Left ventricle myocardium inferior (tissue), 1 donor: Measurements from ENCODE around the gene GGPS1. TPM values are rescaled to one million over a fixed set of nuclear protein-coding genes. Genes with fewer than 3 reads are reported as not detected.

Experiments
- DNase-seq: peaks from one replicate; pipeline ENCODE4 v3.0.0-alpha.2; 2020
- H3K27ac ChIP-seq: fragments of 200-600 bp; replicated peaks from 2 replicates; pipeline ENCODE4 v1.8.0; 2021
- H3K27me3 ChIP-seq: fragments of 200-600 bp; 2 replicates; pipeline ENCODE4 v1.8.0; 2021; ENCODE audit warnings: low read depth
- H3K36me3 ChIP-seq: fragments of 200-600 bp; 2 replicates; pipeline ENCODE4 v1.8.0; 2021
- H3K4me1 ChIP-seq: fragments of 200-600 bp; 2 replicates; pipeline ENCODE4 v1.8.0; 2021
- H3K4me3 ChIP-seq: fragments of 200-600 bp; 2 replicates; pipeline ENCODE4 v1.8.0; 2021; ENCODE audit warnings: mild to moderate bottlenecking, moderate library complexity
- H3K9me3 ChIP-seq: fragments of 200-600 bp; replicated peaks from 2 replicates; pipeline ENCODE4 v1.8.0; 2021
- intact Hi-C: fragments of 100-400 bp; cut with micrococcal nuclease; formaldehyde crosslinking; loops from one replicate; pipeline ENCODE4 v1.11.0; 2022
- total RNA-seq: library from RNA; stranded (reverse); fragmentation: NEBNext Ultra II Directional; extraction: Animal tissue kit (Norgen Biotek cat#: 25700); gene quantifications from one replicate; pipeline ENCODE4 v1.2.1, GENCODE V29; 2021
- TF ChIP-seq, protein P1 (sequence below): fragments of 200-600 bp; IDR thresholded peaks from 2 replicates; pipeline ENCODE4 v1.8.0; 2021; ENCODE audit warnings: antibody characterized with exemption, mild to moderate bottlenecking, borderline replicate concordance
- donor health status: DM: no; HTN: yes; CAD: no; lungs with severe emphysema.

The GGPS1 gene
- total RNA-seq, 1 donor from 2014 or later = 30.2 TPM

- TF ChIP-seq, protein P1, sequence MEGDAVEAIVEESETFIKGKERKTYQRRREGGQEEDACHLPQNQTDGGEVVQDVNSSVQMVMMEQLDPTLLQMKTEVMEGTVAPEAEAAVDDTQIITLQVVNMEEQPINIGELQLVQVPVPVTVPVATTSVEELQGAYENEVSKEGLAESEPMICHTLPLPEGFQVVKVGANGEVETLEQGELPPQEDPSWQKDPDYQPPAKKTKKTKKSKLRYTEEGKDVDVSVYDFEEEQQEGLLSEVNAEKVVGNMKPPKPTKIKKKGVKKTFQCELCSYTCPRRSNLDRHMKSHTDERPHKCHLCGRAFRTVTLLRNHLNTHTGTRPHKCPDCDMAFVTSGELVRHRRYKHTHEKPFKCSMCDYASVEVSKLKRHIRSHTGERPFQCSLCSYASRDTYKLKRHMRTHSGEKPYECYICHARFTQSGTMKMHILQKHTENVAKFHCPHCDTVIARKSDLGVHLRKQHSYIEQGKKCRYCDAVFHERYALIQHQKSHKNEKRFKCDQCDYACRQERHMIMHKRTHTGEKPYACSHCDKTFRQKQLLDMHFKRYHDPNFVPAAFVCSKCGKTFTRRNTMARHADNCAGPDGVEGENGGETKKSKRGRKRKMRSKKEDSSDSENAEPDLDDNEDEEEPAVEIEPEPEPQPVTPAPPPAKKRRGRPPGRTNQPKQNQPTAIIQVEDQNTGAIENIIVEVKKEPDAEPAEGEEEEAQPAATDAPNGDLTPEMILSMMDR = no peak
- H3K36me3 ChIP-seq = no peaks in the 10 kb centered on the region
- H3K4me1 ChIP-seq = peaks cover 68% of the 10 kb centered on the region
- H3K27ac ChIP-seq = no peak overlapping the region
- H3K4me3 ChIP-seq = no peak overlapping the region
- no peaks in the 10 kb centered on the region for H3K9me3 ChIP-seq
- DNase-seq = no peak
- no peaks in the 10 kb centered on the region for H3K27me3 ChIP-seq
- intact Hi-C loops = no loop called here
These were observed 37.4 kb upstream of the GGPS1 start for GRCh38 chr1:235290740-235291502.

DNA sequence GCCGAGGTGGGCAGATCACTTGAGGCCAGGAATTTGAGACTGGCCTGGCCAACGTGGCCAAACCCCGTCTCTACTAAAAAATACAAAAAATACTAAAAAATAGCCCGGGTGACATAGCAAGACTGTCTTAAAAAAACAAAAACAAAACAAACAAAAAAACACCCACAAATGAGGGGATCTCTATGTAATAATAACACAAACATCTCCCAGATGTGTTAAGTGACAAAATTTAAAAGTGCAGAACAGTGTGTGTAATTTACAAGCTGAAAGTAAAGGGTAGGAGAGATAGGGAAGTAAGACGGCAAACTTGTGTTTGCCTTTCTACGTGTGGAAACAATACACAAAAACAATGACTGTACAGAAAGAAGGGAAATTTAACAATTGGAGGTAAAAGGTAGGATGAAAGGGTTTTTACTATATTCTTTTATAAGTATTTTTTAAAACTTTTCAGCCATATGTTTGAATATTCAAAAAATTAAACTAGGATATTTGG is 36.7 kb upstream of the GGPS1 start:
- no peaks in the 10 kb centered on the region for H3K27me3 ChIP-seq
- no peak overlapping the region for H3K27ac ChIP-seq
- no peak overlapping the region for H3K4me3 ChIP-seq
- H3K36me3 ChIP-seq = no peaks in the 10 kb centered on the region
- peaks cover 62% of the 10 kb centered on the region for H3K4me1 ChIP-seq
- DNase-seq = no peak
- intact Hi-C loops = no loop called here
- TF ChIP-seq, protein P1 = no peak
- H3K9me3 ChIP-seq = no peaks in the 10 kb centered on the region

- TF ChIP-seq, protein P1 = no peak
- H3K27me3 ChIP-seq = no peaks in the 10 kb centered on the region
- peaks cover 9% of the 10 kb centered on the region for H3K9me3 ChIP-seq
- peaks cover 53% of the 10 kb centered on the region for H3K4me1 ChIP-seq
- no peak overlapping the region for H3K4me3 ChIP-seq
- no peak overlapping the region for H3K27ac ChIP-seq
- intact Hi-C loops = no loop called here
- no peaks in the 10 kb centered on the region for H3K36me3 ChIP-seq
- no peak for DNase-seq
These were observed 35.6 kb upstream of the GGPS1 start for GRCh38 chr1:235292790-235293189.

DNA sequence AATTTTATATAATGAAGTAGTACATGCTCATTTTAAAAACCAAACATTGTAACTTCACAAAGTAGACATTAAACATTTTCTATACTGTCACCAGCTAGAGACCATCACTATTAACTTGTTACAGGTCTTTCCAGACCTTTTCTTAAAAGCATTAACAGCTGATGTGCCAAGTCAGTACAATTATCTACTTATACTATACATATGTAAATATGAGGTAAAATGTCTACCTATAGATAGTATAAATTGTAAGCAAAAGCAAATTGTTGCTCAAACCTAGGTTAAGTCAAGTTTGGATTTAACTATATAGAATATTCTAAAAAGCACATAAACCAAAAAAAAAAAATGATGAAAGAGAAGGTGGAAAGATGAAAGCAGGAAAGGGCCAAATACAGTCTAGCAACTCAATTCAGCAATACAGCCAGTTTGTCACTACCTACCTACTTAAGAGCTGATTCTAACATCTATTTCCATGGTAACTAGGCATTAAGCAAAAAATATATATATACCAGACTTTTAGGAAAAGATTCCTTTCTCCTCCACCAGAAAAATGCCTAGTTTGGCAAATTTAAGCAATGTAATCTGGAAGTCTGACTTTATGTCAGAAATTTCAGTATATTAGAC is 34.9 kb upstream of the GGPS1 start:
- Histone ChIP-seq H3K36me3 (no peaks in the 10 kb centered on the region), H3K9me3 (peaks cover 9% of the 10 kb centered on the region), H3K27ac (no peak overlapping the region), H3K4me1 (peaks cover 47% of the 10 kb centered on the region), H3K27me3 (no peaks in the 10 kb centered on the region), H3K4me3 (no peak overlapping the region)
- TF ChIP-seq, protein P1 = no peak
- intact Hi-C loops = no loop called here
- DNase-seq = no peak

DNA sequence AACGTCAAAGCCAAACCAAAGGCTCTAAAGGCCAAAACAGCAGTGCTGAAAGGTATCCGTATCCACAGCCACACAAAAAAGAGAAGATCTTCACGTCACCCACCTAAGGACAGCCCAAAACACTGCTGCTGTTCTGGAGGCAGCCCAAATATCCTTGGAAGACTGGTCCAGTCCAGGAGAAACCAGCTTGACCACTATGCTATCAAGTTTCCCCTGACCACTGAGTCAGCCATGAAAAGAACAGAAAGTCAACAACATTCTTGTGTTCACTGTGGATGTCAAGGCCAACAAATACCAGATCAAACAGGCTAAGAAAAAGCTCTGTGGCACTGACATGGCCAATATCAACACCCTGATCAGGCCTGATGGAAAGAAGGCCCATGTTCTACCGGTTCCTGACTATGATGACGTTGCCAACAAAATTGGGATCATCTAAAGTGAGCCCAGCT is 32.4 kb upstream of the GGPS1 start:
- H3K4me3 ChIP-seq = no peak overlapping the region
- H3K4me1 ChIP-seq = peaks cover 44% of the 10 kb centered on the region
- H3K9me3 ChIP-seq = peaks cover 9% of the 10 kb centered on the region
- H3K27me3 ChIP-seq = no peaks in the 10 kb centered on the region
- TF ChIP-seq, protein P1 = no peak
- intact Hi-C loops = no loop called here
- no peak overlapping the region for H3K27ac ChIP-seq
- DNase-seq = no peak
- no peaks in the 10 kb centered on the region for H3K36me3 ChIP-seq
